Heart left ventricle (tissue), 13 donors: ENCODE measurements around the gene SPATA33.

Experiments
- POLR2A ChIP-seq, 2 donors: fragments of 450-650 bp; IDR thresholded peaks; one replicate each; pipeline ENCODE4 v1.6.1; 2017; ENCODE audit warnings: antibody characterized with exemption in 2 of 2, mild to moderate bottlenecking in 2 of 2, moderate library complexity in 2 of 2
- TF ChIP-seq, protein P1 (sequence below), 12 donors: fragments of 200-600 bp; sonication (generic) in 4 of 12; IDR thresholded peaks; one replicate each; pipeline versions ENCODE4 v1.5.0 to v1.8.0; 2018 to 2022; ENCODE audit warnings: antibody characterized with exemption in 12 of 12, mild to moderate bottlenecking in 5 of 12
- donor health status: ischemic (EF 13 %, LVEDD 7.1; RV severe dilation, severe dysfunction).
- donor health status: DM: no; HTN: yes; CAD: no.
- donor health status: DM: no; HTN: no; CAD: no.
- donor health status: ischemic (EF 25% LVEDD 6.9; RV normal size, moderate dysfunction).
- donor health status: ischemic (EF 25% LVEDD 5.7; RV mildly dilated, moderate dysfunction).
- donor health status: ischemic (EF 35%, LVEDD 5.7; RV mildly dilated, moderate dysfunction).
- donor health status: nonischemic (EF 11% LVEDD 7.7; RV severe dilation, severe dysfunction).
- donor health status: DM: yes; HTN: yes; CAD: no.
- donor health status: PGD.
- donor health status: ischemic (EF 29% LVEDD 5.4; RV normal size, mild dysfunction).
- donor health status: nonischemic (EF 23%, LVEDD 6.1; RV moderate dilation, normal function).

DNA sequence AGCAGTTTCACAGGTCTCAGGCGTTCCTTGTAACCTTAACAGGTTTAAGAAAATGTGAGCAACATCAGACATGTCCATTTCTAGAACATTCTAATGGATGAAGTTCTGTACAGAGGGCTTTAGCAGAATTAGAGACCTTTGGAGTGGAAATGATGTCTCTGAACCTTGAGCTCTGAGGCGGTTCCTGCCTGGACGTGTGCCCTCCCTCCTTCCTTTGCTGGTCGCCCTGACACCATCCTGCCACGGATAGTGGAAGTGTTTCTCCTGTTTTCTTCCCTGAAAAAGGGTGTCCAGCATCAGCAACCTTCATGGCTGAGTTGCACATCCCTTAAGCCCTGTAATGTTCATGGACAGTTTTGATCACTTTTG is 11.1 kb downstream of the SPATA33 start:
- TF ChIP-seq, protein P1, sequence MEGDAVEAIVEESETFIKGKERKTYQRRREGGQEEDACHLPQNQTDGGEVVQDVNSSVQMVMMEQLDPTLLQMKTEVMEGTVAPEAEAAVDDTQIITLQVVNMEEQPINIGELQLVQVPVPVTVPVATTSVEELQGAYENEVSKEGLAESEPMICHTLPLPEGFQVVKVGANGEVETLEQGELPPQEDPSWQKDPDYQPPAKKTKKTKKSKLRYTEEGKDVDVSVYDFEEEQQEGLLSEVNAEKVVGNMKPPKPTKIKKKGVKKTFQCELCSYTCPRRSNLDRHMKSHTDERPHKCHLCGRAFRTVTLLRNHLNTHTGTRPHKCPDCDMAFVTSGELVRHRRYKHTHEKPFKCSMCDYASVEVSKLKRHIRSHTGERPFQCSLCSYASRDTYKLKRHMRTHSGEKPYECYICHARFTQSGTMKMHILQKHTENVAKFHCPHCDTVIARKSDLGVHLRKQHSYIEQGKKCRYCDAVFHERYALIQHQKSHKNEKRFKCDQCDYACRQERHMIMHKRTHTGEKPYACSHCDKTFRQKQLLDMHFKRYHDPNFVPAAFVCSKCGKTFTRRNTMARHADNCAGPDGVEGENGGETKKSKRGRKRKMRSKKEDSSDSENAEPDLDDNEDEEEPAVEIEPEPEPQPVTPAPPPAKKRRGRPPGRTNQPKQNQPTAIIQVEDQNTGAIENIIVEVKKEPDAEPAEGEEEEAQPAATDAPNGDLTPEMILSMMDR (IDR thresholded peaks at IDR 0.05): no peak
- no peak for TF ChIP-seq POLR2A (IDR thresholded peaks at IDR 0.05)
